GM20000 (cell line): ENCODE measurements around the gene LTBP1.

Experiments
- DNase-seq: peaks from one replicate; pipeline ENCODE4 v3.0.0; 2012; ENCODE audit warnings: low spot score
- TF ChIP-seq, protein P1 (sequence below): IDR thresholded peaks from 2 replicates; pipeline ENCODE4 v1.5.1; 2012; ENCODE audit warnings: mild to moderate bottlenecking, control low read depth; ENCODE audit errors: extremely low read depth, missing control alignments

Gene LTBP1

DNA sequence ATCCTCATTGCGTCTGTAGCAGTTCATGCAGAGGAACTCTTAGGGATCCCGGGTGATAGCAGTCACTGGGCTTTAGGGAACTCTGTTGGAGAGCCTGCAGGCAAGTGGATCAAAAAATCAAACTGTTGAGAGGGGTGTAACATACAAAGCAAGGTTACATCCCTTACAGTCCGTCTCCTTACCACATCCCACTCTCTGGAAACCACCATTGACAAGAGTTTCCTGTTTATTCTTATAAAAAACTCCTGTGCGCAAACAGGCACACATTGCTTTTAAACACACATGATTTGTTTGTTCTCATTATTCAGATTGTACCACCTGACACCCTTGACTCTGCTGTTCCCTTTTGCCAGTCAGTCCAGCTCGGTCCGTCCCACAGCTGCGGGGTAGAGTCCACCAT, 137.7 kb downstream of the LTBP1 start:
- DNase-seq, result no peak
- TF ChIP-seq, protein P1, sequence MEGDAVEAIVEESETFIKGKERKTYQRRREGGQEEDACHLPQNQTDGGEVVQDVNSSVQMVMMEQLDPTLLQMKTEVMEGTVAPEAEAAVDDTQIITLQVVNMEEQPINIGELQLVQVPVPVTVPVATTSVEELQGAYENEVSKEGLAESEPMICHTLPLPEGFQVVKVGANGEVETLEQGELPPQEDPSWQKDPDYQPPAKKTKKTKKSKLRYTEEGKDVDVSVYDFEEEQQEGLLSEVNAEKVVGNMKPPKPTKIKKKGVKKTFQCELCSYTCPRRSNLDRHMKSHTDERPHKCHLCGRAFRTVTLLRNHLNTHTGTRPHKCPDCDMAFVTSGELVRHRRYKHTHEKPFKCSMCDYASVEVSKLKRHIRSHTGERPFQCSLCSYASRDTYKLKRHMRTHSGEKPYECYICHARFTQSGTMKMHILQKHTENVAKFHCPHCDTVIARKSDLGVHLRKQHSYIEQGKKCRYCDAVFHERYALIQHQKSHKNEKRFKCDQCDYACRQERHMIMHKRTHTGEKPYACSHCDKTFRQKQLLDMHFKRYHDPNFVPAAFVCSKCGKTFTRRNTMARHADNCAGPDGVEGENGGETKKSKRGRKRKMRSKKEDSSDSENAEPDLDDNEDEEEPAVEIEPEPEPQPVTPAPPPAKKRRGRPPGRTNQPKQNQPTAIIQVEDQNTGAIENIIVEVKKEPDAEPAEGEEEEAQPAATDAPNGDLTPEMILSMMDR, result no peak

DNA sequence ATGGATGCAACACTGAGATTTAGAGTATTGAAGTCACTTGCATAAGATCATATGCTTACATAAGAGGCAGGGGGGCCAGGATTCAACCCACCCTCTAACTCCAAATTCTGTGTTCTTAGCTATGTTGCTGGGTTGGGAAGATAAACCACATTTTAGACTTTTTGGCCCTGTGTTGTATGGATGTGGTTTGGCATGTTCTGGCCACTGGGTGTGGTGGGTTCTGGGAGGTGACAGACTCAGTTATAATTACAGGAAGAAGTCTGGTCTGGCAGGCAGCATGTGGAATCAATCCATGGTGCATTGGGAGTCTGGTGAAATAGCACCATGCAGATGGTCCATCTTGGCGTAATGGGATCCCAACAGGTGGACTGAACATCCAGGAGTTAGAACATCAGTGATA, 138.9 kb downstream of the LTBP1 start:
- TF ChIP-seq, protein P1, result no peak
- no peak for DNase-seq

DNA sequence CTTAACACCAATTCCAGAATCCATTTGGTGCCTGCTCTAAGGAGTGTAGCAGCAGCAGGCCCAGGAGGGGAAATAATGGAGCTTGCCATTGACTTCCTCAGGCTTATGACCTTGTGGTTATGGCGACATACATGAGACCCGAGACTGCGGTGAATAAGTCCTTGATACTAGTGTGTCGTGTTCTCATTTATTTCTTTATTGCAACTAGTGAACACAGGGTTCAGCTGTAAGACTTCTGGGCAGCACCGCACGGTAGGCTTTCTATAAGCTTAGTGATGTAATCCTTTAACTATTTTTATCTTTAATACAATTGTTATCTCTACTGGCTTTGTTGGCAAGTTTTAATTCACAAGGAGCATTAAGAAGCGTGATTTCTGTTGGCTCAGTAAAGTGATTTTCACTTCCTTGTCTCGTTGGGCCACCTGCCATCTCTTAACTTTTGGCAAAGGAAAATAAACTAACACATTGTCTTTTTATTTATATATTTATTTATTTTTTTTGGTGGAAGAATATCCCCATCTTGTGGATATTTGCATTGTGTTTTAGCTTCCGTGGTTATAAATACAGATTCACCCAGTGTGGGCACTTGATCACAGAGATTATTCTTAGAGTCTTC, 139.8 kb downstream of the LTBP1 start:
- TF ChIP-seq, protein P1, result no peak
- no peak for DNase-seq

DNA sequence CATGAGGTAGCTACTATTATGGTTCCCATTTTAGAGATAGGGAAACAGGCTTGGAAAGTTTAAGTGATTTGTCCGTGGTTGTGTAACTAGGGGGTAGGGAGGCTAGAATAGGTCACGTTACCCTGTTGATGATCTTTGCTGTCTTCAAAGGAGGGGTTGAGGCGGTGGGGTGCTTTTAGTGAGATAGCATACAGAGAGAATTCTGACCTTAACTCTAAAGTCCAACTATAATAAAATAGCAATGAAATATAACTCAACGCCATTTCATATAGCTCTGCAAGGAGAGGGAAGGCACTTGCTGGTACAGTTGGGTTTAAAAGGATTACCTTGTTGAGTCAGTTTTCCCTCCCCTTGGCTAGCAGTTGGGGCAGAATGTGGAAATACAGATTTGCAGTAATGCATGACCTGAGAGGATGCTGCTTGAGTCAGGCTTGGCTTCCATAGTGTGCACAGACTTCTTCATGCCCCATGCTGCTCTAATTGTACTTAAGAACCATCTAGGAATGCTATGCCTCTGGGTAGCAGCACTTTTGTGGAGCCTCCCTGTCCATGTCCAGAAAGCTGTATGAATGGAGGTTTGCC, 143.9 kb downstream of the LTBP1 start:
- TF ChIP-seq, protein P1, result no peak

DNA sequence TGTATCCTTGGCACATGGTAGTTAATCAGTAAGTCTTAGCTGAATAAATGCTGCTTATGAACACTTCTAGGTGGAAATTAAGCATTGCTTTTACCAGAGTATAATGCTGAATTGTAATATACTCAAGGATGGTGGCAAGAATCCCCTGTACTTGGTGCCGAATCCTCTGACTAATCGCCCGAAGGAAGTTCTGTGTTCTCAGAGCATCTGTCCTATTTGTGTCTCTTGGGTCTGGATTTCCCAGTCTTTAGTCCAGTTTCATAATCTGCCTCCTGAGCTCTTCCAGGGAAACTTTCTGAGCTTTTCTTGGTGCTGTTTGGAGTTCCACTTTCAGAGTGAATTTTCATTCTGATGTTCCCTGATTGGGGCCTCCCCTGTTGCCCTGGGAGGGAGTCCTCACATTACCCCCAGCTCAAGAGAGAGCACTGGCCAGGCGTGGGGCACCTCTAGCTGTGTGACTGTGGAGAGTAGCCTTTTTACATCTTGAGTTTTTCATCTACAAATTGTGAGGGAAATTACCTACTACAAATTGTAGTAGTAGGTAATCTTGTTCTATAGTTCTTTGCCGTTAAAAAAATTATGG, 144.9 kb downstream of the LTBP1 start:
- TF ChIP-seq, protein P1, result no peak
- no peak for DNase-seq

More for the DNA sequence above, 143.9 kb downstream of the LTBP1 start:
- no peak for DNase-seq

DNA sequence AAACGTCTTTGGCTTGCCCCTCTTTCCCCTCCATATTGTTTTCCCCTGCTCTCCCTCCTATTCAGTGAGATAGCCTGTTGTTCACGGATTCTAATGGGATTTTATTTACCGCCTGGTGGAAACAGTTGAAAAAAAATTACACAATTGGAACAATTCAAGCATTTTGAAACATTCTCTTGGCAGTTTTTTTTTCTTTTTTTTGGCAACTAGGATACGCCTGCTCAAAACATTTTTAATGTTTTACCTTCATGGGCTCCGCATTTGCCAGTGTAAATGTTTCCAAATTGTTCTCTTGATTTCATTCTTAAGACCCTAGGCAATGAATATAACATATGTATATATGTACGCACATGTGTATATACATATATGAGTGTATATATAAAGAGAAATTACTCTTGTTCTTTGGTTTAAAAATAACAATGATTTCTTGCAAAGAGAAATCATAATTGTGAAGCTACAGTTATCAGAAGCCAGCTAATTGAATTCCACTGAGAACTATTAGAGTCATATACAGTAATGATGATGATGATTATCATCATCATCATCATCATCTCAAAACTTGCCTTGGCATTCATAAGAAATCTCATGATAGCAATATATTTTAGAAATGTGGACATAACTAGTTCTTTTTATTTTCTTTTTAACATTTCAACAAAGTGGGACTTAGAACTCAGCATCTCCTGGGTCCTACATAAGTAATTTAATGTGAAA, 146.7 kb downstream of the LTBP1 start:
- DNase-seq, result no peak
- TF ChIP-seq, protein P1, result no peak

DNA sequence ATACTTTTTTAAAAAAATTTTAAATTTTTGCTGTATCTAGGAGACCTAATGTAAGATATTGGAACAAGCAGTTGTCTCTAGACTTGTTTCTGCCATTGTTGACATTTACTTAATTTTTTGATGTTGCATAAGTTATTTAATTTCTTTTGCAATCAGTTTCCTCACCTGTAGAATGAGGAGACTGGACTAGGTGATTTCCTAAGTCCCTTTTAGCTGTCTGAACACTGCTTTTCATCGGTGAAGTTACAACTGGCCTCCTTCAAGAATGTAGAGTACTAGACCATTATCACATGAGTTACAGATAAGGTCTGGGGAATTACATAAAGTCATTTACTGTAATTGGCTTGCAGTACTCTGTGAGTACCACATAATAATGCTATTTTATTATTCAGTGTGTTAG, 147.6 kb downstream of the LTBP1 start:
- DNase-seq, result no peak
- TF ChIP-seq, protein P1, result no peak
